ENCODE measurements around the gene KIZ. TPM values are rescaled to one million over a fixed set of nuclear protein-coding genes. Genes with fewer than 3 reads are reported as not detected.

KIZ gene
- total RNA-seq, 4 donors from 2014 or later, result 21.1 to 66.6 (median 34.6) TPM

- TF ChIP-seq POLR2A (IDR thresholded peaks at IDR 0.05) (no peak), CTCF (IDR thresholded peaks at IDR 0.05 in 4 of 5, conservative IDR thresholded peaks at IDR 0.05 in 1 of 5) (no peak)
- Histone ChIP-seq H3K4me3 (no peak overlapping the region), H3K27me3 (no peaks in the 10 kb centered on the region), H3K9me3 (no peaks in the 10 kb centered on the region), H3K4me1 (peaks cover 0 to 9% of the 10 kb centered on the region in 2 donors), H3K27ac (no peak overlapping the region), H3K36me3 (no peaks in the 10 kb centered on the region)
- intact Hi-C loops (cut with DNase I; ENCODE audit: low total_unique reads) (no loop called here), in situ Hi-C loops (cut with MboI; ENCODE audit: low sequenced_read_pairs in 4 of 4) (no loop called here)
- peak in 1 of 2 donors; percentile 69 for ATAC-seq
- no peak for DNase-seq
Observed at GRCh38 chr20:21154692-21155091, 28.8 kb downstream of the KIZ start.

- intact Hi-C loops (cut with DNase I; ENCODE audit: low total_unique reads), result no loop called here
- Histone ChIP-seq H3K9me3 (no peaks in the 10 kb centered on the region), H3K27me3 (no peaks in the 10 kb centered on the region), H3K27ac (no peak overlapping the region), H3K4me3 (no peak overlapping the region), H3K36me3 (no peaks in the 10 kb centered on the region), H3K4me1 (peaks cover 0 to 9% of the 10 kb centered on the region in 2 donors)
- no peak for TF ChIP-seq CTCF (IDR thresholded peaks at IDR 0.05 in 4 of 5, conservative IDR thresholded peaks at IDR 0.05 in 1 of 5)
- TF ChIP-seq POLR2A (IDR thresholded peaks at IDR 0.05), result no peak
- in situ Hi-C loops (cut with MboI; ENCODE audit: low sequenced_read_pairs in 4 of 4), result no loop called here
- ATAC-seq, result no peak
- DNase-seq, result no peak
Observed at GRCh38 chr20:21155268-21155667, 29.4 kb downstream of the KIZ start.

- TF ChIP-seq CTCF (IDR thresholded peaks at IDR 0.05 in 4 of 5, conservative IDR thresholded peaks at IDR 0.05 in 1 of 5) (no peak), POLR2A (IDR thresholded peaks at IDR 0.05) (no peak)
- H3K4me1 ChIP-seq, result peaks cover 0 to 9% of the 10 kb centered on the region in 2 donors
- in situ Hi-C loops (cut with MboI; ENCODE audit: low sequenced_read_pairs in 4 of 4), result no loop called here
- no peaks in the 10 kb centered on the region for H3K36me3 ChIP-seq
- no peak for DNase-seq
- ATAC-seq, result no peak
- no peaks in the 10 kb centered on the region for H3K9me3 ChIP-seq
- H3K27ac ChIP-seq, result no peak overlapping the region
- no peaks in the 10 kb centered on the region for H3K27me3 ChIP-seq
- H3K4me3 ChIP-seq, result no peak overlapping the region
- intact Hi-C loops (cut with DNase I; ENCODE audit: low total_unique reads), result no loop called here
Observed at GRCh38 chr20:21156266-21156665, 30.4 kb downstream of the KIZ start.

GRCh38 chr20:21157006-21157405 is 31.1 kb downstream of the KIZ start:
- peaks cover 0 to 6% of the 10 kb centered on the region in 2 donors for H3K4me1 ChIP-seq
- no peaks in the 10 kb centered on the region for H3K9me3 ChIP-seq
- TF ChIP-seq CTCF (IDR thresholded peaks at IDR 0.05 in 4 of 5, conservative IDR thresholded peaks at IDR 0.05 in 1 of 5) (no peak), POLR2A (IDR thresholded peaks at IDR 0.05) (no peak)
- no peak overlapping the region for H3K4me3 ChIP-seq
- H3K27ac ChIP-seq, result no peak overlapping the region
- intact Hi-C loops (cut with DNase I; ENCODE audit: low total_unique reads), result no loop called here
- no peaks in the 10 kb centered on the region for H3K27me3 ChIP-seq
- in situ Hi-C loops (cut with MboI; ENCODE audit: low sequenced_read_pairs in 4 of 4), result no loop called here
- DNase-seq, result no peak
- peaks cover 0 to 1% of the 10 kb centered on the region in 2 donors for H3K36me3 ChIP-seq
- ATAC-seq, result no peak
